ENCODE data around the gene TRAPPC11.

Gene TRAPPC11

DNA sequence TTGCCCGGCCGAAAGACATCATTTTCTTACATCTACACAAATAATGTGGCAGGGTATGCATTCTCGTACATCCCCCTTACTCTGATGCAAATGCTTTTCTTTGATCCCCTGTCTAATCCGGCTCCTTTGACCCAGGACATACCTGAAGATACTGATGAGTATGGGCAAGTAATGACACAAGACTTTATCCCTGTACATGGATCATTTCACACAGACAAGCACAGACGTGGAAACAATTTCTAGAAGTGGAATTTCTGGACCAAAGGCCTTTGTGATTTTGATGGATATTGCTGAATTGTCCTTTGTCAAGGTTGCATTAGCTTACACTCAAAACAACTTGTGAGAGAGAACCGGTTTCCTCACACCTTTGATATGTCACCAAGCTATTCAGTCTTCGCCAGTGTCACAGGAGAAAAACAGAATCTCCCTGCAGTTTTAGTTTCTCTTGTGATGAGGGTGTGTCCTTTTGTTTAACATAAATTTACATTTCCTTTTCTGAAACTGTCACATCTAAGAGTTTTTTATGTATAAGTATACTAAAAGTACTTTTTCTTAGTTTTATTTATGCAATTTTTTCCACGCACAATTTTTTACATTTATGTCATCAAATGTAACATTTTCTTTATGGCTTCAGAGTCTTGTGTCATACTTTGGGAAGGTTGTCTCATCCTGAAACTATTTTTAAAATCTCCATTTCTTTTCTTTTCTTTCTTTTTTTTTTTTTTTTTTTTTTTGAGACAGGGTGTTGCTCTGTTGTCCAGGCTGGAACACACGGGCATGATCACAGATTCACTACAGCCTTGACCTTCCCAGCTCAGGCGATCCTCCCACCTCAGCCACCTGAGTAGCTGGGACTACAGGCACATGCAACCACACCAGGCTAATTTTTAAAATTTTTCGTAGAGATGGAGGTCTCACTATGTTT is 25.4 kb upstream of the TRAPPC11 start:
- no peak for ATAC-seq
- TF ChIP-seq ZNF70 (CRISPR knock-in tag; IDR thresholded peaks at IDR 0.05) (no peak), PPARA (CRISPR knock-in tag; IDR thresholded peaks at IDR 0.05; ENCODE audit: borderline replicate concordance) (no peak), ARNTL (CRISPR knock-in tag; IDR thresholded peaks at IDR 0.05; ENCODE audit: borderline replicate concordance, low read depth) (no peak)

DNA sequence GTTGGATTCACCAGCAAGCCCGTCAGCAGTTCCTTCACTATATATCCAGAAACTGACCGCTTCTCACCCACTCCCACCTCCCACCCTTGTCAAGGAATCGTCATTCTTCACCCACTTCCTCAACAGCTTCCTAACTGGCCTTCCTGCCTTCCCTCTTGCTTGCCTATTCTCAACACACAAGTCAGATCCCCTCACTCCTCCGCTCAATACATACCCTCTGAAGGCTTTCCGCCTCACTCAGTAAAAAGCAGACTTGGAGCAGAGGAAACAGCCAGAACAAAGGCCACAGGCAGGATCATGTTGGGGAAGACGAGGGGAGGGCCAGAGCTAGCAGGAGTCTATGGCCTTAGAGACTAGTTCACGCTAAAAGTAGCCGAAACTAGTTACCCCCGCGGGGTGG is 23.8 kb upstream of the TRAPPC11 start:
- no peak for ATAC-seq
- no peak for TF ChIP-seq ZNF70 (CRISPR knock-in tag; IDR thresholded peaks at IDR 0.05)

DNA sequence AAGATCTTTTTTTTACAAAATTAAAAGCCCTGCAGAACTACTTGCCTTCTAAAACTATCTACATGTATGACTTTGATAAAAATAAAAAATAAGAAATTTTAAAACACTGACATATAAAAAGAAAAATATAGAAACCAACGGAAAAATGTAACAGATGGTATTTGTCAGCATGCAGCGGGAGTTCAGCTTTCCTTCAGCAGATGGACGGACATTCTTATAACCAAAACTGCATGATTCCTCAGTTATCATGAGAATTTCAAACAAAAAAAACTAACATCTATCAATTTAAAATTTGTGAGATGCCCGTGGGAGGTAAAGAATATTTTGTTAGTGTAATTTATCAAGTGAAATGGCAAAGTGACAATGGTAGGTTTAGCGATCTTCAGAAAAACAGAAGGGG is 23.4 kb upstream of the TRAPPC11 start:
- TF ChIP-seq ZNF565 (CRISPR knock-in tag; conservative IDR thresholded peaks at IDR 0.05; ENCODE audit: low read depth) (no peak), ZFP3 (CRISPR knock-in tag; IDR thresholded peaks at IDR 0.05) (no peak), TCF4 (CRISPR knock-in tag; IDR thresholded peaks at IDR 0.05; ENCODE audit: borderline replicate concordance) (no peak), ARNTL (CRISPR knock-in tag; IDR thresholded peaks at IDR 0.05; ENCODE audit: borderline replicate concordance, low read depth) (no peak), RARB (CRISPR knock-in tag; IDR thresholded peaks at IDR 0.05) (no peak), PPARA (CRISPR knock-in tag; IDR thresholded peaks at IDR 0.05; ENCODE audit: borderline replicate concordance) (no peak), ZFP30 (CRISPR knock-in tag; IDR thresholded peaks at IDR 0.05) (no peak), ZNF70 (CRISPR knock-in tag; IDR thresholded peaks at IDR 0.05) (no peak)
- TF ChIP-seq, protein P1, sequence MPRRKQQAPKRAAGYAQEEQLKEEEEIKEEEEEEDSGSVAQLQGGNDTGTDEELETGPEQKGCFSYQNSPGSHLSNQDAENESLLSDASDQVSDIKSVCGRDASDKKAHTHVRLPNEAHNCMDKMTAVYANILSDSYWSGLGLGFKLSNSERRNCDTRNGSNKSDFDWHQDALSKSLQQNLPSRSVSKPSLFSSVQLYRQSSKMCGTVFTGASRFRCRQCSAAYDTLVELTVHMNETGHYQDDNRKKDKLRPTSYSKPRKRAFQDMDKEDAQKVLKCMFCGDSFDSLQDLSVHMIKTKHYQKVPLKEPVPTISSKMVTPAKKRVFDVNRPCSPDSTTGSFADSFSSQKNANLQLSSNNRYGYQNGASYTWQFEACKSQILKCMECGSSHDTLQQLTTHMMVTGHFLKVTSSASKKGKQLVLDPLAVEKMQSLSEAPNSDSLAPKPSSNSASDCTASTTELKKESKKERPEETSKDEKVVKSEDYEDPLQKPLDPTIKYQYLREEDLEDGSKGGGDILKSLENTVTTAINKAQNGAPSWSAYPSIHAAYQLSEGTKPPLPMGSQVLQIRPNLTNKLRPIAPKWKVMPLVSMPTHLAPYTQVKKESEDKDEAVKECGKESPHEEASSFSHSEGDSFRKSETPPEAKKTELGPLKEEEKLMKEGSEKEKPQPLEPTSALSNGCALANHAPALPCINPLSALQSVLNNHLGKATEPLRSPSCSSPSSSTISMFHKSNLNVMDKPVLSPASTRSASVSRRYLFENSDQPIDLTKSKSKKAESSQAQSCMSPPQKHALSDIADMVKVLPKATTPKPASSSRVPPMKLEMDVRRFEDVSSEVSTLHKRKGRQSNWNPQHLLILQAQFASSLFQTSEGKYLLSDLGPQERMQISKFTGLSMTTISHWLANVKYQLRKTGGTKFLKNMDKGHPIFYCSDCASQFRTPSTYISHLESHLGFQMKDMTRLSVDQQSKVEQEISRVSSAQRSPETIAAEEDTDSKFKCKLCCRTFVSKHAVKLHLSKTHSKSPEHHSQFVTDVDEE (CRISPR knock-in tag; IDR thresholded peaks at IDR 0.05) = no peak
- TF ChIP-seq, protein P2, sequence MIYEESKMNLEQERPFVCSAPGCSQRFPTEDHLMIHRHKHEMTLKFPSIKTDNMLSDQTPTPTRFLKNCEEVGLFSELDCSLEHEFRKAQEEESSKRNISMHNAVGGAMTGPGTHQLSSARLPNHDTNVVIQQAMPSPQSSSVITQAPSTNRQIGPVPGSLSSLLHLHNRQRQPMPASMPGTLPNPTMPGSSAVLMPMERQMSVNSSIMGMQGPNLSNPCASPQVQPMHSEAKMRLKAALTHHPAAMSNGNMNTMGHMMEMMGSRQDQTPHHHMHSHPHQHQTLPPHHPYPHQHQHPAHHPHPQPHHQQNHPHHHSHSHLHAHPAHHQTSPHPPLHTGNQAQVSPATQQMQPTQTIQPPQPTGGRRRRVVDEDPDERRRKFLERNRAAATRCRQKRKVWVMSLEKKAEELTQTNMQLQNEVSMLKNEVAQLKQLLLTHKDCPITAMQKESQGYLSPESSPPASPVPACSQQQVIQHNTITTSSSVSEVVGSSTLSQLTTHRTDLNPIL (CRISPR knock-in tag; IDR thresholded peaks at IDR 0.05; ENCODE audit: low read depth) = no peak
- ATAC-seq = no peak

DNA sequence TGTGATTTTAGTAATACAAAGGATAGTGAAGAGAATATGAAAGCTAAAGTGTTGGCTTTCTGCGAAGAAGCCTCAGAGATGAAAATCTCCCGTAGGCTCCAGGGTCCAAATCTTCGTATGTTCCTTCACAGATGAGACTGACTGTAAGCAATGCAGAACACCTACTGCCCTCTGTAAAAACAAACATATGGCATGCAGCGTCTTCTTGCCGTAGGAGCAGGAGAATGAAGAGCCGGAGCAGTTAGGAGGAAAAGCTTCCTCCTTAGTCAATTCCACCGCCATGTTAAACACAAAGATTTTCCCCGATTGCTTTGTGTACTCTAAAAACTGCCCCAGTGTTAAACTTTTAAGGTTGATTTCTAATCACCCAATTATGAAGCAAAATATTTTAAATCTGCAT is 22.6 kb upstream of the TRAPPC11 start:
- TF ChIP-seq TCF4 (CRISPR knock-in tag; IDR thresholded peaks at IDR 0.05; ENCODE audit: borderline replicate concordance) (no peak), GLIS3 (CRISPR knock-in tag; IDR thresholded peaks at IDR 0.05) (no peak), ZNF70 (CRISPR knock-in tag; IDR thresholded peaks at IDR 0.05) (no peak), TOX (CRISPR knock-in tag; IDR thresholded peaks at IDR 0.05; ENCODE audit: borderline replicate concordance) (no peak)
- TF ChIP-seq, protein P3, sequence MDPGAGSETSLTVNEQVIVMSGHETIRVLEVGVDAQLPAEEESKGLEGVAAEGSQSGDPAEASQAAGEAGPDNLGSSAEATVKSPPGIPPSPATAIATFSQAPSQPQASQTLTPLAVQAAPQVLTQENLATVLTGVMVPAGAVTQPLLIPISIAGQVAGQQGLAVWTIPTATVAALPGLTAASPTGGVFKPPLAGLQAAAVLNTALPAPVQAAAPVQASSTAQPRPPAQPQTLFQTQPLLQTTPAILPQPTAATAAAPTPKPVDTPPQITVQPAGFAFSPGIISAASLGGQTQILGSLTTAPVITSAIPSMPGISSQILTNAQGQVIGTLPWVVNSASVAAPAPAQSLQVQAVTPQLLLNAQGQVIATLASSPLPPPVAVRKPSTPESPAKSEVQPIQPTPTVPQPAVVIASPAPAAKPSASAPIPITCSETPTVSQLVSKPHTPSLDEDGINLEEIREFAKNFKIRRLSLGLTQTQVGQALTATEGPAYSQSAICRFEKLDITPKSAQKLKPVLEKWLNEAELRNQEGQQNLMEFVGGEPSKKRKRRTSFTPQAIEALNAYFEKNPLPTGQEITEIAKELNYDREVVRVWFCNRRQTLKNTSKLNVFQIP (CRISPR knock-in tag; IDR thresholded peaks at IDR 0.05; ENCODE audit: borderline replicate concordance, low read depth) = no peak
- no peak for ATAC-seq

DNA sequence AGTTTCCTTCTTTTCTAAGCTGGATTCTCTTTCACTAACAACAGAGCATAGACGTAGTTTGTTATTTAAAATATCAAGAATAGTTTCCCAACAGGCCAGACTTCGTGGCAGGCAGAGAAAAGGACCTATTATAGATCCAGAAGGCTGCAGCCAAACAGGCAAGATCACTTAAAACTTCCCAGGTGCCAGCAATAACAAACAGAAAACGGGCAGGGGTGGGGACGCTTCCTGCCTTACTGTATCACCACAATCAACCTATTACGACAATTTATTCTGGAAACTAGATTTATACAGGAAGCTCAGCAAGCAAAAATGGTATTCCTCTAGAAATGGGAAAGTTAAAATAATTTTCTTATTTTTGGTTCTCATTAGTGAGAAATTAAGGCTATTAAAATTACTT is 22.2 kb upstream of the TRAPPC11 start:
- ATAC-seq = no peak
- no peak for TF ChIP-seq ZNF565 (CRISPR knock-in tag; conservative IDR thresholded peaks at IDR 0.05; ENCODE audit: low read depth)
- TF ChIP-seq, protein P4, sequence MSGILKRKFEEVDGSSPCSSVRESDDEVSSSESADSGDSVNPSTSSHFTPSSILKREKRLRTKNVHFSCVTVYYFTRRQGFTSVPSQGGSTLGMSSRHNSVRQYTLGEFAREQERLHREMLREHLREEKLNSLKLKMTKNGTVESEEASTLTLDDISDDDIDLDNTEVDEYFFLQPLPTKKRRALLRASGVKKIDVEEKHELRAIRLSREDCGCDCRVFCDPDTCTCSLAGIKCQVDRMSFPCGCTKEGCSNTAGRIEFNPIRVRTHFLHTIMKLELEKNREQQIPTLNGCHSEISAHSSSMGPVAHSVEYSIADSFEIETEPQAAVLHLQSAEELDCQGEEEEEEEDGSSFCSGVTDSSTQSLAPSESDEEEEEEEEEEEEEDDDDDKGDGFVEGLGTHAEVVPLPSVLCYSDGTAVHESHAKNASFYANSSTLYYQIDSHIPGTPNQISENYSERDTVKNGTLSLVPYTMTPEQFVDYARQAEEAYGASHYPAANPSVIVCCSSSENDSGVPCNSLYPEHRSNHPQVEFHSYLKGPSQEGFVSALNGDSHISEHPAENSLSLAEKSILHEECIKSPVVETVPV (CRISPR knock-in tag; IDR thresholded peaks at IDR 0.05) = no peak
- no peak for TF ChIP-seq ZNF8 (CRISPR knock-in tag; IDR thresholded peaks at IDR 0.05)
- TF ChIP-seq OSR1 (CRISPR knock-in tag; IDR thresholded peaks at IDR 0.05) = no peak
- no peak for TF ChIP-seq ZFP30 (CRISPR knock-in tag; IDR thresholded peaks at IDR 0.05)
- TF ChIP-seq GLIS3 (CRISPR knock-in tag; IDR thresholded peaks at IDR 0.05) = no peak
- TF ChIP-seq, protein P5, sequence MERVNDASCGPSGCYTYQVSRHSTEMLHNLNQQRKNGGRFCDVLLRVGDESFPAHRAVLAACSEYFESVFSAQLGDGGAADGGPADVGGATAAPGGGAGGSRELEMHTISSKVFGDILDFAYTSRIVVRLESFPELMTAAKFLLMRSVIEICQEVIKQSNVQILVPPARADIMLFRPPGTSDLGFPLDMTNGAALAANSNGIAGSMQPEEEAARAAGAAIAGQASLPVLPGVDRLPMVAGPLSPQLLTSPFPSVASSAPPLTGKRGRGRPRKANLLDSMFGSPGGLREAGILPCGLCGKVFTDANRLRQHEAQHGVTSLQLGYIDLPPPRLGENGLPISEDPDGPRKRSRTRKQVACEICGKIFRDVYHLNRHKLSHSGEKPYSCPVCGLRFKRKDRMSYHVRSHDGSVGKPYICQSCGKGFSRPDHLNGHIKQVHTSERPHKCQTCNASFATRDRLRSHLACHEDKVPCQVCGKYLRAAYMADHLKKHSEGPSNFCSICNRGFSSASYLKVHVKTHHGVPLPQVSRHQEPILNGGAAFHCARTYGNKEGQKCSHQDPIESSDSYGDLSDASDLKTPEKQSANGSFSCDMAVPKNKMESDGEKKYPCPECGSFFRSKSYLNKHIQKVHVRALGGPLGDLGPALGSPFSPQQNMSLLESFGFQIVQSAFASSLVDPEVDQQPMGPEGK (CRISPR knock-in tag; IDR thresholded peaks at IDR 0.05; ENCODE audit: borderline replicate concordance) = no peak
- no peak for TF ChIP-seq ZFP3 (CRISPR knock-in tag; IDR thresholded peaks at IDR 0.05)
- no peak for TF ChIP-seq TCF4 (CRISPR knock-in tag; IDR thresholded peaks at IDR 0.05; ENCODE audit: borderline replicate concordance)
- TF ChIP-seq, protein P3 (CRISPR knock-in tag; IDR thresholded peaks at IDR 0.05; ENCODE audit: borderline replicate concordance, low read depth) = no peak
- TF ChIP-seq BACH2 (CRISPR knock-in tag; IDR thresholded peaks at IDR 0.05; ENCODE audit: borderline replicate concordance) = no peak

All from SK-N-SH treated with all-trans-retinoic acid at 6 μM for 48 hours (cell line).